Mammary epithelial cell (primary cell): ENCODE data around the gene STRN3.

Experiments used
- CTCF ChIP-seq, 2 donors: IDR thresholded peaks in 1 of 2; conservative IDR thresholded peaks in 1 of 2; 2 replicates each; pipeline ENCODE4 v1.5.1; 2011 to 2012; ENCODE audit warnings: inconsistent platforms in 2 of 2, low read length in 2 of 2, mild to moderate bottlenecking in 2 of 2, control low read depth in 1 of 2, low read depth in 1 of 2; ENCODE audit not compliant: insufficient read depth in 1 of 2; ENCODE audit errors: extremely low read depth in 1 of 2
- EZH2 ChIP-seq: IDR thresholded peaks from 2 replicates; pipeline ENCODE4 v1.6.1; 2012; ENCODE audit warnings: low read length, inconsistent platforms, borderline replicate concordance

GRCh38 chr14:31022386-31022785 lies 3.8 kb downstream of the STRN3 start:
- TF ChIP-seq EZH2 (no peak), CTCF (conservative IDR thresholded peaks at IDR 0.05 in 1 of 2, IDR thresholded peaks at IDR 0.05 in 1 of 2; ENCODE audit: extremely low read depth in 1 of 2, insufficient read depth in 1 of 2, low read depth in 1 of 2, low read length in 2 of 2) (no peak)
